Esophagus mucosa (tissue), 1 donor: ENCODE measurements around the gene LZTR1. TPM values are rescaled to one million over a fixed set of nuclear protein-coding genes. Genes with fewer than 3 reads are reported as not detected.

Experiments
- ATAC-seq: fragments of 200-7000 bp; cut with Tn5 transposase; one replicate; pipeline ENCODE4 v1.9.1; 2020
- total RNA-seq: library from RNA; stranded (reverse); gene quantifications from one replicate; pipeline ENCODE4 v1.2.4, GENCODE V29; 2023
- donor health status: DM: yes; HTN: yes; CAD: no.

Gene LZTR1
- total RNA-seq, 1 donor from 2014 or later: 26.3 TPM

DNA sequence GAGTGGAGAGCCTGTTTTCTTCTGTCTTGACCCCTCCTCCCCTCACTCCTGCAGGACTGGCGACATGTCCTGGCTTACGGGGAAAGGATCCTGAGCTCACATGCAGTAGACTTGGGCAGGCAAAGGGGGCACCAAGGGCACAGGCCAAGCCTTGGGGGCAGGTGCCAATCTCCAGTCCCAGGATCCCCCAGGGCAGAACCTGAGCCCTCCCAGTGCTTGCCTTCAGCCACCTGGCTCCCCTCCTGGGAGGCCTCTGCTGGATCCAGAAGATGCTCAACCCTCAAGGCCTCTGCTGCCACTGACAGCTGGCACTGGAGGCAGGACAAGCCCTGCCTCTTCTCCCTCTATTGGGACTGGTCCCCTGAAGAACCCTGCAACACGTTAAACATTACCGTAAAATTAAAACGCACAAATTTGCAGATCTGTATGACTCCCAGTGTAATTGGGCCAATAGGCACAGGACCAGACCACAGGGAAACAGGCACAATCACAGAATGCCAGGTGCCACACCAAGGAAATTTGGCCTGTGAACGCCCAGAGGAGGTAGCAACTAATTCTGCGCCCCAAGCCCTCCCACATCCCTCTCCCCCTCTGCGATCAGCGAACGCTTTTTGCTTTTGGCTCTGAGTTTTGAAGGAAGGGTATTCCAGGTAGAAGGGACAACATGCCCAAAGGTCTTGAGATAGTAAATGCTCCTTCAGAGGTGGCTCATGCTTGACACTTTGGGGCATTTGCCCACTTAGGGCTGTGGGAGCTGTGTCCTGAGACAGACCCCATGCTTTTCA lies 967 bp upstream of the LZTR1 start:
- ATAC-seq: no peak

DNA sequence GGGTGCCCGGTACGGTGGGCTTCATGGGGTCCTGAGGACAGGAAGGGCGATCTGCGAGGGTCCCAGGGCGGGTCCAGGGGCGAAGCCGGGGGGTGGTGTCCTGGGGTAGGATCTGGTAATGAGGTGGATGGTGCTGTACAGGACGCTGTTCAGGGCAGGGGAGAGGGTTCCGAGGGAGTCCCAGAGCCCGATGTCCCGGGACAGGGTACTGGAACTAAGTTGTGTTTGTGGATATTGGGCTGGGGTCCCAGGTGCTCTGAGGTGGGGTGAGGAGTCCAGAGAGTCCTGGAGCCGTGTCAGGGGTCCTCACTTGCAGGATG lies 426 bp downstream of the LZTR1 start:
- ATAC-seq: peak; percentile 2

DNA sequence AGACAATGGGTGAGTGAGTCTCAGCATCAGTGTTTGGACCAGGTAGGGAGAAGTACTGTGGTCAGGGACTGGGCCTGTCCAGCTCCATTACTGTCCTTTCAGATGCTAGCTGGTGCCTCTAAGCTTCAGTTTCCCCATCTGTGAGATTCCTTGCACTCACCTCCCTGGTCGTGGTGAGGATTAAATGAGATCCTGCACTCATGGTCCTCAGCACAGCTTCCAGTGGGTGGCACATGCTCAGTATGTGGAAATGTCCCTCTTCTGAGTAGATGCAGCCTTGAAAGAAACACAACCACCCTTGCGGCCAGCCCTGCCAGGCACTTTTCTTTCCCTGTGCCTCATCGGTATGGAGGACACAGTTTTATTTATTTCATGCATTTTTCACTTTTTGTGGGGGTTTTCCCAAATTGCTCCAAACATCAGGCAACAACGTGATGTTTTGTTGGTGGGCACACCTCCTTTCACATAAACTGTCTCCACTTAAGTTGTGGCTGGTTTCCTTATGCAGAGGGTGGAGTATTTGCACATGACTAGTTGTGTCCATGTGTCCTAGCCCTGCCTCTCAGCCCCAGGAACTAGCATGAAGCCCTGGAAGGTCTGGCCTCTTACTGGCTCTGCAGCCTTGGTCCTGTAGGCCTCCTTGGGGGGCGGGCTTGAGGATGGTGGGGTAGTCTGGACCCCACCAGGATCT lies 1.1 kb downstream of the LZTR1 start:
- no peak for ATAC-seq

DNA sequence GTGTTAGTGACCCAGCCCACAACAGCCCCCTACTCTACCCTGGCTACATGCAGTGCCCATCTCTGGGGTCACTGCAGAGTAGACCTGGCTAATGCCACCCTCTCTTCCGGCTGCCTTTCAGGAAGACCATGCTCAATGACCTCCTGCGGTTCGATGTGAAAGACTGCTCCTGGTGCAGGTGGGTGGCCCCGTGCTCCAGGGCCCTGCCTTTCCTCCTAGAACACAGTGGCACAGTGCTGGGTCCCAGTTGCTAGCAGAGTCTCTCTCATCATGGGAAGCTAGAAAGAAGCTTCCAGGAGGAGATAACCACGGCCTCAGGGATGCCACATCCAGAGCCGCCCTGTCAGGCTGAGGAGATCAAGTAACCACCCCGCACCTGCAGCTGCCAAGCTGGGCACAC lies 3.6 kb downstream of the LZTR1 start:
- no peak for ATAC-seq

DNA sequence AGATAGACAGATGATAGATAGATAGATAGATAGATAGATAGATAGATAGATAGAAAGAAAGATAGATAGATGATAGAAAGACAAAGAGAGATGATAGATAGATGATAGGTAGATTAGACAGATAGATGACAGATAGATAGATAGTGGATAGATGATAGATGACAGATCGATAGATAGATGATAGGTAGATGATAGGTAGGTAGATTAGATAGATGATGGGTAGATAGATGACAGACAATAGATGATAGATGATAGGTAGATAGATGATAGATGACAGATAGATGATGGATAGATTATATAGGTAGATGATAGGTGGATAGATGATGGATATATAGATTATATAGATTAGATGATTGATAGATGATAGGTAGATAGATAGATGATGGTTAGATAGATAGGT lies 4.3 kb downstream of the LZTR1 start:
- ATAC-seq: no peak

DNA sequence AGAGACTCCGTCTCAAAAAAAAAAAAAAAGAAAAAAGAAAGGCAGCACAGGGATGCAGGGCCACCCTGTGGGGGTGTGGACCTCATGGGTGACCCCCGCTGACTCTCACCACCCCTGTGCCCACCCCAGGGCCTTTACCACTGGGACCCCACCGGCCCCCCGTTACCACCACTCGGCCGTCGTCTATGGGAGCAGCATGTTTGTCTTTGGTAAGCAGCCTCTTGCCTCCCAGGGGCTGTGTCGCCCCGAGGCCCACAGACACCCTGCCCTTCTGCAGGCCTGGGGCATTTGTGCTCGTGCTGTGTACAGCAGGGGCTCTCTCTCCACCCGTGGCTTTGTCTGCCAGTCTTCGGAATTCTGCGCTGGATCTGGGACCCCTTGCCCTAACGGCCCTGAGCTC lies 5.3 kb downstream of the LZTR1 start:
- ATAC-seq: no peak

DNA sequence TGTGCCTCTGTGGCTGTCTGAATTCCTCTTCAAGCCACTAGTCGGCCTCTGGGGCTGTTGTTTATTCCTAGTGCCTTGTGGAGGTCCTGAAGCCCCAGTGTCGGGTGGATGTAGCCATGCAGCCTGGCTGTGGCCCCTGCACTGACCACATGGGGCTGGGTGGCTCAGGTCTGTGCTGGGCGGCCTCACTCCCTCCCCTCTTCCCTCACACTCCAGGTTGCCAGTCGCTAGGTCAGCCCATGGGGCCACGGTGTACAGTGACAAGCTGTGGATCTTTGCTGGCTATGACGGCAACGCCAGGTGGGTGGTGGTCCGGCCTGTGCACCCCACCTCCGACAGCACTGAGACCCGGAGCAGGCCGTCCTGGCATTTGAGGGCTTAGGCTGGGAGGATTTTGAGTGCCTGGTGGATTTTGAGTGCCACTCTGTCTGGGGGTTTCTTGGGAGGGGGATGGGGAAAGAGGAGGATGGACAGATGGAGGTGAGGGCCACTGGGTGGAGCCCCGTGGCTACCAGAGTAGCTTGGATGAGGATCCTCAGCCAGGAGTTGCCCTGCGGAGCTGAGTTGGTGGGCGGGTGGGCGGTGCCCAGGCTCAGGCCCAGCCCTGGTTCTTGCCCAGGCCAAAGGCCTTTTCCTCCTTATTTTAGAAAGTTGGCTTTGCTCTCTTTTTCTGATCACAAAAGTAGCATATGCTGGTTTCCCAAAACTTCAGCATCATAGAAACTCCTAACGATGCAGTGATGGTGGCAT lies 6.7 kb downstream of the LZTR1 start:
- no peak for ATAC-seq

DNA sequence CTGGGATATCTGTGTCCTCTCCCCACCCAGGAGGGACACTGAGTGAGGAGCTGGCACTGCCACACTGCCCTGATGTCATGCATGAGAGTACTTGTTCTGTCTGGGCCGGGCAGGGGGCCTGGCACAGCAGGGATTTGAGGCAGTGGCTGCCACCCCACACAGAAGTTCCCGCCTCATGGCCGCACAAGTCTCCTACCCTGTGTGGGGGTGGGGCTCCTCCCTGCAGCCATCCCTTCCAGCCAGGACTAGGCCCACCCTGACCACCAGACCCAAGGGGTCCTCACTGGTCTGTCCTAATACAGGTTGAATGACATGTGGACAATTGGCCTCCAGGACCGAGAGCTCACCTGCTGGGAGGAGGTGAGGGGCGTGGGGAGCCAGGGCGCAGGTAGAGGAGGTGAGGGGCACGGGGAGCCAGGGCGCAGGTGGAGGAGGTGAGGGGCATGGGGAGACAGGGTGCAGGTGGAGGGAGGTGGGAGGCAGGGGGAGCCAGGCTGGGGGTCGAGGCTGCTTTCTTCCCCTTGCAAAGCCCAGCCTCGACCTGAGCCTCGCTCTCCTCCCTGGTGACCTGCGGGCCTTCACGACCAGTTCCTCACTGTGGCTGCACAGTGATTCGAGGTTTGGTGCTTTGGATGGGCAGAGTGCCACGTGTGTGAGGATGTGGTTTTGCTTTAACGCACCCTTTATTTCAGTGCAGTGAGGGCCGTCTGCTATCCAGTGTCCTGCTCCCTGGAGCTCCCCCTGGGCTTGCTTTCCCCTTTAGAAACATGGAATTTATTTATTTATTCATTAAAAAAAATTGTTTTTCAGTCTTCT lies 7.4 kb downstream of the LZTR1 start:
- ATAC-seq: no peak

DNA sequence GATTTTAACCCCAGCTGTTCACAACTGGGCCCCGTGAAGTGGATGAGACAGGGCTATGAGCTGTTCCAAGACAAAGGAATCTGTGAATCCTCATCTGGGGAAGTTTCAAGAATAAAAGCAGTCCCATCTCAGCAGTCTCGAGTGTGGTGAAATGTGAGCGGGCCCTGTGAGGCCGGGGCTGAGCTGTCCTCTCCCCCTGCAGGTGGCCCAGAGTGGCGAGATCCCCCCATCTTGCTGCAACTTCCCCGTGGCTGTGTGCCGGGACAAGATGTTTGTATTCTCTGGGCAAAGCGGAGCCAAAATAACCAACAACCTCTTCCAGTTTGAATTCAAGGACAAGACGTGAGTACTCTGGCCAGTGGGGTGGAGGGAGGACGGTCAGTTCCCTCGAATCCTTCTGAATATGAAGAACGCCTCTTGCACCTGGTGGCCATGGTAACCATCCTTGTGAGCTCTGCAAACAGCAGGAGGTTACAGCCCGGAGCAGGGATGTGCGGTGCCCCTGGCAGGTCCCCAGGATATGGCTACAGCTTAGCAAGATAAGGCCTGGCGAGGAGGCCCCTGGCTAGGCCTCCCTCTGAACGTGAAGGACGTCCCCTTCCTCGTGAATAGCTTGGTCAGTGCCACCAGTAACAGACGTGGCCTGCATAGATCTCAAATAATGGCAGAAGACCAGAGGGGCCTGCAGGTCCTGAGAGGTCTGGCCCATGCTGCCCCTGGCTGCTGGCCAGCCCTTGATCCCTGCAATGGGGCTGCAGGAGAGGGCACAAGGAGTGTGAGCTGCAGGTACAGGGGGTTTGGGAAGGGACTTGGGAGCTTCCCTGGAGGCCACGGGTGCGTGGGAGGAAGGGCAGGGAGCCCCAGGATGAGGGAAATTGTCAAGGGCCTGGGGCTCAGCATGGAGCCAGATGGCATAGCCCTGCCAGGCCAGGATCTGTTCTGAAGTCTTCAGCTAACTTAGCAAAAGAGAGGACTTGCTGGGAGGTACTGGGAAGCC lies 8.4 kb downstream of the LZTR1 start:
- ATAC-seq: no peak

DNA sequence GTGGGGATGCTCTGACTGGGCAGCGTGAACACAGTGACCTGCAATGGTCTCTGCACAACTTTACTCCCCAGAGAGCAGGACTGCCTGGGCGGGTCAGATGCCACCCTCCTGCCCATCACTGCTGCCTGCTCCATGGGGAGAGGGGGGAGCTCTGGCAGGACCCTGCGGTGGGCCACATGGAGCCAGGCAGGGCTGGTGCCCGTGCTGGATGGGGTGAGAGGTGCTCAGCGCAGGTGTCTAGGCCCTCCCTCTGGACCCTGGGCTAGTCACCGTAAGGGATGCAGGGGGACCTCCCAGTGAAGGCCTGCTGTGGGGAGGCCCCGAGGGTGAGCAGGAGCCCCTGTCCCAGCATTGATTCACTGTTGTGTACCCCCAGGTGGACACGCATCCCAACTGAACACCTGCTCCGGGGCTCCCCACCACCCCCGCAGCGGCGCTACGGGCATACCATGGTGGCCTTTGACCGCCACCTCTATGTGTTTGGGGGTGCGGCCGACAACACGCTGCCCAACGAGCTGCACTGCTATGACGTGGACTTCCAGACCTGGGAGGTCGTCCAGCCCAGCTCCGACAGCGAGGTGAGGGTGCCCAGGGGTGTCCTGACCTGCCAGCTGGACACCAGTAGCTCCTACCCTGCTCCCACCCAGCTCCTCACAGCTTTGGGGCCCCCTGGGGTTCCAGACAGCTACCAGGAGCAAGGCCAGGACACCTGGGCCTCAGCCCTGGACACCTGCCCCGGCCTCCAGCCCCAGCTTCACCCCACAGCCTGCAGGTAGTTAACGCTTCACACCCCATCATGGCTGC lies 9.4 kb downstream of the LZTR1 start:
- ATAC-seq: no peak

DNA sequence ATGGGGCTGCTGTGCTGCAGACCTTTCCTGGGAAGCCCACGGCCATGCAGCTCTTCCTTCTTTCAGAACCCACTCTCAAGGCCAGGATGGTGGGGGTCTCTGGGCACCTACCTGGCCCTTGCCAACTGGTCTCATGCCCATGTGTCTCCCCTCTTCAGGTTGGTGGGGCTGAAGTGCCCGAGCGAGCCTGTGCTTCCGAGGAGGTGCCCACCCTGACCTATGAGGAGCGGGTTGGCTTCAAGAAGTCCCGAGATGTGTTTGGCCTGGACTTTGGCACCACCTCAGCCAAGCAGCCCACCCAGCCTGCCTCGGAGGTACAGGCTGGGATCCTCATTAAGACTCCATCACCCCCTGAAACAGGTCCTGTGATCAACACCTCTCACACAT lies 10.0 kb downstream of the LZTR1 start:
- no peak for ATAC-seq

DNA sequence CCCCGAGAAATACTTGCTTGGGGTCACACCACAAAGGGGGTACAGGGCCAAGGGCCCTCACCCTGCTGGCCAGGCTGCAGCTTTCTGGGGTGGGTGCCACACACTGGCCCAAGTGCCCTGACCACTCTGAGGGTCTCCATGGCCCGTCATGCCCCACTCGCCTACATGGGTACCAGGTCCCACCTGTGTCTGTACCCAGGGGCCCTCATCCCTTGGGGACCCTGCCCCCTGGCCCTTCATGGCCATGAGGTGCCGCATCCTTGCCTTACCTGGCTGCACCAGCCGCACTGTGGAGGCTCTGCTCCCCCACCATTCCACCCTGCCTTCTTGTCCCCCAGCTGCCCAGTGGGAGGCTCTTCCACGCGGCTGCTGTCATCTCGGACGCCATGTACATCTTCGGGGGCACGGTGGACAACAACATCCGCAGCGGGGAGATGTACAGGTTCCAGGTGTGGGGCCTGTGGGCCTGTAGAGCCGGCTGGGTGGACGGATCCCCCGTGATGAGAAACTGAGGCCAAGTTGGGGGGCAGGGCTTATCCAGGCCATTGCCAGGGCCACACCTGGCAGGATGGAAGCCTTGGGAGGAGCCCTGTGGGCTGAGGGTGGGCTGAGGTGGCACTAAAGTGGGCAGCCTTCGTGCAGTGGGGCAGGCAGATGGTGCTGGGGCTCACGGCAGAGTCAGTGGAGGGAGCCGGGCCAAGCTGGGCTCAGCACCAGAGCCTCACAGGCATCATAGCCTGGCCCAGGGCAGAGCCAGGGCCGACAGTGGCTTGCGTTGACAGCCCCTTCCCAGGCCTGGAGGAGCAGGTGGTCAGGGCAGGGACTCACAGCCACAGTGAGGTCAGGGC lies 10.6 kb downstream of the LZTR1 start:
- ATAC-seq: no peak

DNA sequence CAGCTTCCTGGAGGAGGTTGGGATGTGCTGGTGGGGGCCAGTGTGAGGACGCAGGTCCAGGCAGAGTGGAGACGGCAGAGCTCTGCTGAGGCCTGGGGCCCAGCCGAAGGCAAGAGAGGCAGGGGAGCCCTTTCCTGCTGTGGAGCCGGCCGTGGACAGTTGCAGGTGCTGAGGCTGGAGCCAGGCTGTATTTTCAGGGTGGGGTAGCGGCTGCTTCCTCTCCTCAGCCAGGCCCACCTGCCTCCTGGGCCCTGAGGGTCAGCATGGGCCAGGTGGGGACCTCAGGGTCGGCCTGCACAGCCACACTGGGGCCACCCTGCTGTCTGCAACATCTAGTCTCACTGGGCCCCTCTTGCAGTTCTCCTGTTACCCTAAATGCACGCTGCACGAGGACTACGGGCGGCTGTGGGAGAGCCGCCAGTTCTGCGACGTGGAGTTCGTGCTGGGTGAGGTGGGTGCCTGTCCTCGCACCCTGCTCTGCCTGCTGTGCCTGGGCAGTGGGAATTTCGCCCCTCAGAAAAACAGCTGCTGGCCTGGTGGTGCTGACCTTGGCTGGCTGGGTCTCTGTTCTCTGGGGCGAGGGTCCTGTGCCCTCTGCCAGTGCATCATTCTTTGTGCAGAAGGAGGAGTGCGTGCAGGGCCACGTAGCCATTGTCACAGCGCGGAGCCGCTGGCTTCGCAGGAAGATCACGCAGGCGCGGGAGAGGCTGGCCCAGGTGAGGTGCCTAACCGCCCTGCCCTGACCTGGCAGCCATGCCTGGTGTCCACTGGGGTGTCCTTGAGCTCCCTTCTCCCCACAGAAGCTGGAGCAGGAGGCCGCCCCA lies 11.4 kb downstream of the LZTR1 start:
- no peak for ATAC-seq

DNA sequence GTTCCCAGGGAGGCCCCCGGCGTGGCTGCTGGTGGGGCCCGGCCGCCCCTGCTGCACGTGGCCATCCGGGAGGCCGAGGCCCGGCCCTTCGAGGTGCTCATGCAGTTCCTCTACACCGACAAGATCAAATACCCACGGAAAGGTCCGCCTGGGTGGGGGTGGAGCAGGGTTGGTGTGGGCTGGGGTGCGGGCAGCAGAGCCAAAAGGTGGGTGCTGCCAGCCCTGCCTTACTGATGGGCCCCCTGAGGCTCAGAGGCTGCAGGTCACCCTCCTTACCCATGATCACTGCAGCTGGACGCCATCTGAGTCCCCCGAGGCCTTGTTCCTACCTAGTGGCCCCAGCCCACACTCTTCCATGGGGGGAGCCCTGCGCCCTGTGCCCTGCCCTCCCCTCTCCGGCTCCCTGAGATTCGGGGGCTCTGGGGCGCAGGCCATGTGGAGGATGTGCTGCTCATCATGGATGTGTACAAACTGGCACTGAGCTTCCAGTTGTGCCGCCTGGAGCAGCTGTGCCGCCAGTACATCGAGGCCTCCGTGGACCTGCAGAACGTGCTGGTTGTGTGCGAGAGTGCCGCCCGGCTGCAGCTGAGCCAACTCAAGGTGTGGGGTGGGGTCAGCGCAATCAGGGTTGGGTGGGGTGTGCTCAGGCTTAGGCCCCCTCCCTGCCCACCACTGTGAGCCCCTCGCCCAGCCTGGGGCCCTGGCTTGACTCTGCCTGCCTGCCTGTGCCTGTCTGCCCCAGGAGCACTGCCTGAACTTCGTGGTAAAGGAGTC lies 12.2 kb downstream of the LZTR1 start:
- no peak for ATAC-seq

DNA sequence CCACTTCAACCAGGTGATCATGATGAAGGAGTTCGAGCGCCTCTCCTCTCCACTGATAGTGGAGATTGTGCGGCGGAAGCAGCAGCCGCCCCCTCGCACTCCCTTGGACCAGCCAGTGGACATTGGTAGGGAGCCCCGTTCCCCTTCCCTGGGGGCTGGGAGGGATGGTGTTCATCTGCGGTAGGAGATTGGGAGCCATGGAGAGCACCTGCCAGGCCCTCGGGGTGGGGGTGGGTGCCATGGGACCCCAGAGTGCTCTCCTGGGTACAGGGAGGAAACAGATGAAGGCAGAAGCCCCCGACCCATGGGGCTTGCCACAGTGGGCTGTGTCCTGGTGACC lies 12.8 kb downstream of the LZTR1 start:
- no peak for ATAC-seq

DNA sequence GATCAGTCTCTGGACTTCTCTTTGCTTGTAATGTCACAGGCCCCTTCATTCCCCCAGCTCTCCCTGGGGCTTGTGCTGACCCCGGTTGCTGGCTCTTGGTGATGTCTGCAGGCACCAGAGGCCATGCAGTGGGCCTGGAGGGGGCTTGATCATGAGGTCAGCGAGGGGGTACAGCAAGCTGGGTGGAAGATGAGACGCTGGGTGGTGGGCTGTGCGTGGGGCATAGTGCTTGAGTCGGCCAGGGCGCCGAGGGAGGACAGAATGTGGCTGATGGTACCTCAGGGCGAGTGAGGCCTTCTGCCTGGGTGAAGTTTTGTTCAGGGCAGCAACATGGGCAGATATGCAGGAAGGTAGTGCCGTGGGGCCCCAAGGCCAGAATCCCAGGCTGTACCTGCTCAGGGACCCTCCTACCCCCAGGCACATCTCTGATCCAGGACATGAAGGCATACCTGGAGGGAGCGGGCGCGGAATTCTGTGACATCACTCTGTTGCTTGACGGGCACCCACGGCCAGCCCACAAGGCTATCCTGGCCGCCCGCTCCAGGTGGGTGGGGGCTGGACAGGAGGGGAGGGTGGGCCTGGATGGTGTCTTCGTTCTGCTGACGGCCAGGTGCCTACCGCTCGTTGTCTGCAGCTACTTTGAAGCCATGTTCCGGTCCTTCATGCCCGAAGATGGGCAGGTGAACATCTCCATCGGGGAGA lies 13.4 kb downstream of the LZTR1 start:
- no peak for ATAC-seq

DNA sequence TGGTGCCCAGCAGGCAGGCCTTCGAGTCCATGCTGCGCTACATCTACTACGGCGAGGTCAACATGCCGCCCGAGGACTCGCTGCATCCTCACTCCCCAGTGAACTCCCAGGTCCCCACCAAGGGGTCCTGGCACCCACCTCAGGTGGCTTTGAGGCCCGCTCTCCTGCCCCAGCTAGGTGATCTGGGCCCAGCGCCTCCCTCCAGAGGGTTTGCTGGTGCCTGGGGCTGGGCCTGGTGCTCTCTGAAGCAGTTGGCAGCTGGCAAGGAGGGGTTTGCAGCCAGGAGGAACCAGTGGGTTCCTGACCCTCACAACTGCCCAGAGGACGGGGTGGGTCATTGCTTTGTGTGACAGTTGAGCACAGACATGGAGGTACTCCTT lies 13.9 kb downstream of the LZTR1 start:
- no peak for ATAC-seq
